ENCODE data around the gene RLN3. TPM values are rescaled to one million over a fixed set of nuclear protein-coding genes. Genes with fewer than 3 reads are reported as not detected.

The RLN3 gene
- total and polyA plus RNA-seq, 9 of the 15 experiments (the other 6 are each of a cell fraction or from before 2014, with no cell fraction given) = 0.31 to 1.2 (median 0.71) TPM; not detected in 6

DNA sequence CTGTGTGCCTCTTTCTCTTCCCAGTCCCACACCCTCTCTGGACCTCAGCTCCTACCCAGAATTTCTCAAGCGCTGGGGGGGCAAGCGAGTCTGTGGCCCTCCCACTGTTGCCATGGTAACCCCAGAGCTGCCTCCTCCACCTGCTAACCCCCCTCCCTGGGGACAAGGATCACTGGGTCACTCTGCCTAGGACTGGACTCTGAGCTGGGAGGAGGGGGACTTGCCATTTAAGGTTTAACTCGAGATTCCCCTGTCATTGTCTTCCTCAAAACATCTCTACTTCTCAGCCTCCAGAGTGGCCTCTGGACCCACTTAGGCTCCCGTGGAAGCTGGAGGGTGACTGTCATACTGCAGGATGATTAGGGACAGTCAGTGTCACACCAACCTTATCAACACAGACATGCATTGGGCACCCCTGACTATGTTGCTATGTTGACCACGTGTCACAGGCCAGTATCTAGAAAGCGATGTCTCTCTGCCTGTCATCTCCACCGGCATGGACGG, 31.8 kb downstream of the RLN3 start (continued):
- TF ChIP-seq ETV6 (IDR thresholded peaks at IDR 0.05; ENCODE audit: borderline replicate concordance in 1 of 2, low read depth in 2 of 2, low read length in 1 of 2) (no peak), ETV6 (CRISPR knock-in tag; IDR thresholded peaks at IDR 0.05; ENCODE audit: borderline replicate concordance) (no peak), ZNF76 (CRISPR knock-in tag; IDR thresholded peaks at IDR 0.05; ENCODE audit: borderline replicate concordance) (no peak), U2AF2 (optimal IDR thresholded peaks at IDR 0.05; ENCODE audit: low read depth, low read length) (no peak), GTF2F1 (IDR thresholded peaks at IDR 0.05; ENCODE audit: low read depth, low read length) (no peak), PML (IDR thresholded peaks at IDR 0.05; ENCODE audit: low read length) (no peak), SIN3A (IDR thresholded peaks at IDR 0.05; ENCODE audit: borderline replicate concordance in 2 of 2, control insufficient read depth in 1 of 2, low read depth in 2 of 2, low read length in 2 of 2) (0 out of 4 replicates have a peak, but pooled peaks of 1 of the 2 experiments have one; percentile 28), KDM2B (CRISPR knock-in tag; IDR thresholded peaks at IDR 0.05) (no peak), NCOA1 (IDR thresholded peaks at IDR 0.05; ENCODE audit: low read depth) (no peak)
- TF ChIP-seq, protein P1, sequence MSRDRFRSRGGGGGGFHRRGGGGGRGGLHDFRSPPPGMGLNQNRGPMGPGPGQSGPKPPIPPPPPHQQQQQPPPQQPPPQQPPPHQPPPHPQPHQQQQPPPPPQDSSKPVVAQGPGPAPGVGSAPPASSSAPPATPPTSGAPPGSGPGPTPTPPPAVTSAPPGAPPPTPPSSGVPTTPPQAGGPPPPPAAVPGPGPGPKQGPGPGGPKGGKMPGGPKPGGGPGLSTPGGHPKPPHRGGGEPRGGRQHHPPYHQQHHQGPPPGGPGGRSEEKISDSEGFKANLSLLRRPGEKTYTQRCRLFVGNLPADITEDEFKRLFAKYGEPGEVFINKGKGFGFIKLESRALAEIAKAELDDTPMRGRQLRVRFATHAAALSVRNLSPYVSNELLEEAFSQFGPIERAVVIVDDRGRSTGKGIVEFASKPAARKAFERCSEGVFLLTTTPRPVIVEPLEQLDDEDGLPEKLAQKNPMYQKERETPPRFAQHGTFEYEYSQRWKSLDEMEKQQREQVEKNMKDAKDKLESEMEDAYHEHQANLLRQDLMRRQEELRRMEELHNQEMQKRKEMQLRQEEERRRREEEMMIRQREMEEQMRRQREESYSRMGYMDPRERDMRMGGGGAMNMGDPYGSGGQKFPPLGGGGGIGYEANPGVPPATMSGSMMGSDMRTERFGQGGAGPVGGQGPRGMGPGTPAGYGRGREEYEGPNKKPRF (IDR thresholded peaks at IDR 0.05; ENCODE audit: low read depth, low read length) = no peak
- TF ChIP-seq, protein P2, sequence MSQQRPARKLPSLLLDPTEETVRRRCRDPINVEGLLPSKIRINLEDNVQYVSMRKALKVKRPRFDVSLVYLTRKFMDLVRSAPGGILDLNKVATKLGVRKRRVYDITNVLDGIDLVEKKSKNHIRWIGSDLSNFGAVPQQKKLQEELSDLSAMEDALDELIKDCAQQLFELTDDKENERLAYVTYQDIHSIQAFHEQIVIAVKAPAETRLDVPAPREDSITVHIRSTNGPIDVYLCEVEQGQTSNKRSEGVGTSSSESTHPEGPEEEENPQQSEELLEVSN (IDR thresholded peaks at IDR 0.05; ENCODE audit: borderline replicate concordance in 1 of 2, extremely low read depth in 1 of 2, insufficient read depth in 1 of 2, insufficient read length in 1 of 2, low read depth in 1 of 2, low read length in 1 of 2, poor library complexity in 1 of 2, severe bottlenecking in 1 of 2) = peak in 1 of 2 experiments; percentile 20
- TF ChIP-seq, protein P3, sequence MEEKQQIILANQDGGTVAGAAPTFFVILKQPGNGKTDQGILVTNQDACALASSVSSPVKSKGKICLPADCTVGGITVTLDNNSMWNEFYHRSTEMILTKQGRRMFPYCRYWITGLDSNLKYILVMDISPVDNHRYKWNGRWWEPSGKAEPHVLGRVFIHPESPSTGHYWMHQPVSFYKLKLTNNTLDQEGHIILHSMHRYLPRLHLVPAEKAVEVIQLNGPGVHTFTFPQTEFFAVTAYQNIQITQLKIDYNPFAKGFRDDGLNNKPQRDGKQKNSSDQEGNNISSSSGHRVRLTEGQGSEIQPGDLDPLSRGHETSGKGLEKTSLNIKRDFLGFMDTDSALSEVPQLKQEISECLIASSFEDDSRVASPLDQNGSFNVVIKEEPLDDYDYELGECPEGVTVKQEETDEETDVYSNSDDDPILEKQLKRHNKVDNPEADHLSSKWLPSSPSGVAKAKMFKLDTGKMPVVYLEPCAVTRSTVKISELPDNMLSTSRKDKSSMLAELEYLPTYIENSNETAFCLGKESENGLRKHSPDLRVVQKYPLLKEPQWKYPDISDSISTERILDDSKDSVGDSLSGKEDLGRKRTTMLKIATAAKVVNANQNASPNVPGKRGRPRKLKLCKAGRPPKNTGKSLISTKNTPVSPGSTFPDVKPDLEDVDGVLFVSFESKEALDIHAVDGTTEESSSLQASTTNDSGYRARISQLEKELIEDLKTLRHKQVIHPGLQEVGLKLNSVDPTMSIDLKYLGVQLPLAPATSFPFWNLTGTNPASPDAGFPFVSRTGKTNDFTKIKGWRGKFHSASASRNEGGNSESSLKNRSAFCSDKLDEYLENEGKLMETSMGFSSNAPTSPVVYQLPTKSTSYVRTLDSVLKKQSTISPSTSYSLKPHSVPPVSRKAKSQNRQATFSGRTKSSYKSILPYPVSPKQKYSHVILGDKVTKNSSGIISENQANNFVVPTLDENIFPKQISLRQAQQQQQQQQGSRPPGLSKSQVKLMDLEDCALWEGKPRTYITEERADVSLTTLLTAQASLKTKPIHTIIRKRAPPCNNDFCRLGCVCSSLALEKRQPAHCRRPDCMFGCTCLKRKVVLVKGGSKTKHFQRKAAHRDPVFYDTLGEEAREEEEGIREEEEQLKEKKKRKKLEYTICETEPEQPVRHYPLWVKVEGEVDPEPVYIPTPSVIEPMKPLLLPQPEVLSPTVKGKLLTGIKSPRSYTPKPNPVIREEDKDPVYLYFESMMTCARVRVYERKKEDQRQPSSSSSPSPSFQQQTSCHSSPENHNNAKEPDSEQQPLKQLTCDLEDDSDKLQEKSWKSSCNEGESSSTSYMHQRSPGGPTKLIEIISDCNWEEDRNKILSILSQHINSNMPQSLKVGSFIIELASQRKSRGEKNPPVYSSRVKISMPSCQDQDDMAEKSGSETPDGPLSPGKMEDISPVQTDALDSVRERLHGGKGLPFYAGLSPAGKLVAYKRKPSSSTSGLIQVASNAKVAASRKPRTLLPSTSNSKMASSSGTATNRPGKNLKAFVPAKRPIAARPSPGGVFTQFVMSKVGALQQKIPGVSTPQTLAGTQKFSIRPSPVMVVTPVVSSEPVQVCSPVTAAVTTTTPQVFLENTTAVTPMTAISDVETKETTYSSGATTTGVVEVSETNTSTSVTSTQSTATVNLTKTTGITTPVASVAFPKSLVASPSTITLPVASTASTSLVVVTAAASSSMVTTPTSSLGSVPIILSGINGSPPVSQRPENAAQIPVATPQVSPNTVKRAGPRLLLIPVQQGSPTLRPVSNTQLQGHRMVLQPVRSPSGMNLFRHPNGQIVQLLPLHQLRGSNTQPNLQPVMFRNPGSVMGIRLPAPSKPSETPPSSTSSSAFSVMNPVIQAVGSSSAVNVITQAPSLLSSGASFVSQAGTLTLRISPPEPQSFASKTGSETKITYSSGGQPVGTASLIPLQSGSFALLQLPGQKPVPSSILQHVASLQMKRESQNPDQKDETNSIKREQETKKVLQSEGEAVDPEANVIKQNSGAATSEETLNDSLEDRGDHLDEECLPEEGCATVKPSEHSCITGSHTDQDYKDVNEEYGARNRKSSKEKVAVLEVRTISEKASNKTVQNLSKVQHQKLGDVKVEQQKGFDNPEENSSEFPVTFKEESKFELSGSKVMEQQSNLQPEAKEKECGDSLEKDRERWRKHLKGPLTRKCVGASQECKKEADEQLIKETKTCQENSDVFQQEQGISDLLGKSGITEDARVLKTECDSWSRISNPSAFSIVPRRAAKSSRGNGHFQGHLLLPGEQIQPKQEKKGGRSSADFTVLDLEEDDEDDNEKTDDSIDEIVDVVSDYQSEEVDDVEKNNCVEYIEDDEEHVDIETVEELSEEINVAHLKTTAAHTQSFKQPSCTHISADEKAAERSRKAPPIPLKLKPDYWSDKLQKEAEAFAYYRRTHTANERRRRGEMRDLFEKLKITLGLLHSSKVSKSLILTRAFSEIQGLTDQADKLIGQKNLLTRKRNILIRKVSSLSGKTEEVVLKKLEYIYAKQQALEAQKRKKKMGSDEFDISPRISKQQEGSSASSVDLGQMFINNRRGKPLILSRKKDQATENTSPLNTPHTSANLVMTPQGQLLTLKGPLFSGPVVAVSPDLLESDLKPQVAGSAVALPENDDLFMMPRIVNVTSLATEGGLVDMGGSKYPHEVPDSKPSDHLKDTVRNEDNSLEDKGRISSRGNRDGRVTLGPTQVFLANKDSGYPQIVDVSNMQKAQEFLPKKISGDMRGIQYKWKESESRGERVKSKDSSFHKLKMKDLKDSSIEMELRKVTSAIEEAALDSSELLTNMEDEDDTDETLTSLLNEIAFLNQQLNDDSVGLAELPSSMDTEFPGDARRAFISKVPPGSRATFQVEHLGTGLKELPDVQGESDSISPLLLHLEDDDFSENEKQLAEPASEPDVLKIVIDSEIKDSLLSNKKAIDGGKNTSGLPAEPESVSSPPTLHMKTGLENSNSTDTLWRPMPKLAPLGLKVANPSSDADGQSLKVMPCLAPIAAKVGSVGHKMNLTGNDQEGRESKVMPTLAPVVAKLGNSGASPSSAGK (IDR thresholded peaks at IDR 0.05) = 0 out of 2 replicates have a peak, but pooled peaks have one; percentile 36

All from K562 (cell line).